Endothelial cell of coronary artery (primary cell): ENCODE data around the gene CACNG8. TPM values are rescaled to one million over a fixed set of nuclear protein-coding genes. Genes with fewer than 3 reads are reported as not detected.

Experiments
- total RNA-seq: library from RNA; depleted of rRNA; stranded (reverse); fragments of >200 nt; gene quantifications from 2 replicates; pipeline ENCODE4 v1.2.3, GENCODE V29; 2014

Gene CACNG8
- total RNA-seq = 1.7 and 3.6 TPM in 2 replicates

DNA sequence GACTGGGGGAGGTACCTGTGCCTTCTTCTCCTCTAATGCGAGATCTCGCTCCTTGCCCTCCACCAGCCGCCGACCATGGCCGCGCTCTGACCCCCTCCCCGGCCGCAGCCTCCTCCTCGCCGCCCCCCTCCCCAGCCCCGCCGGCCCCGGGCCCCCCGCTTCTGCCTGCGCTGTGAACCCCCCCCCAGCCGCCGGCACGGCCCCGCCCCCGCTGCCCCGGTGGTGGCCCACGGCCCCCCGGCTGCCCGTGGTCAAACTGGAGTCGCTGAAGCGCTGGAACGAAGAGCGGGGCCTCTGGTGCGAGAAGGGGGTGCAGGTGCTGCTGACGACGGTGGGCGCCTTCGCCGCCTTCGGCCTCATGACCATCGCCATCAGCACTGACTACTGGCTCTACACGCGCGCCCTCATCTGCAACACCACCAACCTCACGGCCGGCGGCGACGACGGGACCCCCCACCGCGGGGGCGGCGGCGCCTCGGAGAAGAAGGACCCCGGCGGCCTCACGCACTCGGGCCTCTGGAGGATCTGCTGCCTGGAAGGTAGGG lies at the start of gene CACNG8:
Gene CACNG8 (plus strand): TSS at position 51 of the 545 bp plus-strand sequence.

DNA sequence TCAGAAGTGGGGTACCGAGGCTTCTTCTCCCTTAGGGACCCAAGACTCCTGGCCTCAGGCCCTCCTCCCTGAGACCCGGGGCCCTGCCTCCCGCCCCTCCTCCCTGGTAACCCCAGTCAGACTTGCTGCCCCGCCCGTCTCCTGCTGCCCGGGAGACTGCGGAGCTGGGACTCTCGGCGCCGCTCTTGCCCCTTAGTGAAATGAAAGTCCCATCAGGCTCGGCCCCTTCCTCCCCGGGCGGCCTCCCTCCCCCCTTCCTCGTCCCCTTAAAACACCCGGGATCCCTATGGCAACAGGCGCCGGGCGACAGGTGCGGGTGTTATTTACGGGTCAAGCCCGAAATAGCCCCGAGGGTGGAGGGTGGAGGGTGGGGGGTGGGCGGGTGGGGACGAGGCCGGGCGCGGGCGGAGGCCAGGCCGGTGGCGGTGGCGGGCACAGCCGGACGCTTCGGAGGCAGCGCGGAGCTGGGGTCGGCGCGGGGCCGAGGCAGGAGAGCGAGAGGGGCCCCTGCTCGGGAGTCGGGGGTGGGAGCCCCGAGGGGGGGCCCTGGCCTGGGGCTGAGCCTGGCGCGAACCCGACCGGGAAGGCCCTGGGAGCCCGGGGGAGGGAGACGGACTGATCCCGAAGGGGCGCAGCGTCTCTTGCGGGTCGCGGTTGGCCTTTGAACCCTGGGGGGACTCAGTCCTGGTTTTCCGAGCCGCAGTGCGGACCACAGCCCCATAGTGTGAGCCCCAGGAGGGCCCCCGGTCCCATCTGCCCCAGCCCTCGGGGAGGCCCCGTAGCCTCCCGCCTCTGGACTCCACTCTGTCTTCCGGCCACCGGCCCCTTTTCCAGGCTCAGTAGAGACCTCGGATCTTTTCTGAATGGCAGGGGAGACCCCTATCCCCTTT lies 28.7 kb downstream of the CACNG8 start, which contains the start of gene CACNG6:
Gene CACNG6 (plus strand): TSS at position 414 of the 890 bp plus-strand sequence. CDS start 1,241 bp downstream, outside the sequence.

Other genes with a start within 250 kb of the CACNG8 start
- gene NLRP12, start 138.6 kb upstream of the CACNG8 start, total RNA-seq = 1.3 and 2.1 TPM in 2 replicates
- gene MYADM, start 95.1 kb upstream of the CACNG8 start, total RNA-seq = 7.6 and 14.1 TPM in 2 replicates
- 0.09 TPM in 1 of 2 replicates, not detected in the other for gene PRKCG, start 80.7 kb upstream of the CACNG8 start, total RNA-seq
- gene CACNG7, start 53.7 kb upstream of the CACNG8 start, total RNA-seq = 0.18 and 0.38 TPM in 2 replicates
- 1.6 and 3.3 TPM in 2 replicates for gene CACNG6, start 28.7 kb downstream of the CACNG8 start, total RNA-seq
- gene VSTM1, start 101.0 kb downstream of the CACNG8 start, total RNA-seq = not detected in 2 replicates
- gene TARM1, start 118.4 kb downstream of the CACNG8 start, total RNA-seq = not detected in 2 replicates
- gene OSCAR, start 137.9 kb downstream of the CACNG8 start, total RNA-seq = 0.19 TPM in 1 of 2 replicates, not detected in the other
- 15.0 and 18.3 TPM in 2 replicates for gene NDUFA3, start 139.9 kb downstream of the CACNG8 start, total RNA-seq
- gene TFPT, start 152.7 kb downstream of the CACNG8 start, total RNA-seq = 23.1 and 28.9 TPM in 2 replicates
- 68.6 and 74.4 TPM in 2 replicates for gene PRPF31, start 152.8 kb downstream of the CACNG8 start, total RNA-seq
- 11.3 and 11.4 TPM in 2 replicates for gene CNOT3, start 174.8 kb downstream of the CACNG8 start, total RNA-seq
- 6.9 and 7.9 TPM in 2 replicates for gene LENG1, start 196.8 kb downstream of the CACNG8 start, total RNA-seq
- gene TMC4, start 210.2 kb downstream of the CACNG8 start, total RNA-seq = not detected in 2 replicates
- gene MBOAT7, start 226.6 kb downstream of the CACNG8 start, total RNA-seq = 38.2 and 50.6 TPM in 2 replicates
- 38.1 and 44.1 TPM in 2 replicates for gene TSEN34, start 228.4 kb downstream of the CACNG8 start, total RNA-seq
- 2,394 and 3,413 TPM in 2 replicates for gene RPS9, start 237.9 kb downstream of the CACNG8 start, total RNA-seq